Activated CD4-positive, alpha-beta T cell treated with anti-CD3 and anti-CD28 coated beads, Interleukin-2, amount 50 U/mL, for 16 hours (primary cell): ENCODE data around the gene ADAMTS9.

Experiments used
- DNase-seq: peaks from one replicate; pipeline ENCODE4 v3.0.0-alpha.2; 2020

Gene ADAMTS9

GRCh38 chr3:64616953-64617352 lies 70.8 kb downstream of the ADAMTS9 start:
- no peak for DNase-seq

GRCh38 chr3:64612916-64613526 lies 74.8 kb downstream of the ADAMTS9 start:
- DNase-seq: no peak

GRCh38 chr3:64612082-64612860 lies 75.5 kb downstream of the ADAMTS9 start:
- DNase-seq: no peak

- DNase-seq: no peak
Observed at GRCh38 chr3:64608741-64609140, 79.1 kb downstream of the ADAMTS9 start.

- no peak for DNase-seq
Observed at GRCh38 chr3:64607032-64607551, 80.7 kb downstream of the ADAMTS9 start.

- no peak for DNase-seq
Observed at GRCh38 chr3:64604313-64604712, 83.5 kb downstream of the ADAMTS9 start.

GRCh38 chr3:64601824-64602223 lies 86.0 kb downstream of the ADAMTS9 start:
- DNase-seq: no peak

GRCh38 chr3:64600246-64600950 lies 87.4 kb downstream of the ADAMTS9 start:
- DNase-seq: no peak

GRCh38 chr3:64599651-64600050 lies 88.1 kb downstream of the ADAMTS9 start:
- DNase-seq: no peak

- no peak for DNase-seq
Observed at GRCh38 chr3:64595253-64595694, 92.5 kb downstream of the ADAMTS9 start.

- DNase-seq: no peak
Observed at GRCh38 chr3:64594134-64594533, 93.7 kb downstream of the ADAMTS9 start.

- DNase-seq: no peak
Observed at GRCh38 chr3:64593350-64593749, 94.5 kb downstream of the ADAMTS9 start.

GRCh38 chr3:64591615-64592014 lies 96.2 kb downstream of the ADAMTS9 start:
- no peak for DNase-seq

GRCh38 chr3:64588380-64588779 lies 99.4 kb downstream of the ADAMTS9 start:
- DNase-seq: no peak

- DNase-seq: no peak
Observed at GRCh38 chr3:64586952-64587351, 100.8 kb downstream of the ADAMTS9 start.

- no peak for DNase-seq
Observed at GRCh38 chr3:64584179-64584578, 103.6 kb downstream of the ADAMTS9 start.

- DNase-seq: no peak
Observed at GRCh38 chr3:64578797-64579196, 109.0 kb downstream of the ADAMTS9 start.

GRCh38 chr3:64578062-64578770 lies 109.6 kb downstream of the ADAMTS9 start:
- no peak for DNase-seq

GRCh38 chr3:64576211-64576775 lies 111.5 kb downstream of the ADAMTS9 start:
- DNase-seq: no peak

GRCh38 chr3:64575211-64575844 lies 112.5 kb downstream of the ADAMTS9 start:
- DNase-seq: peak; percentile 1

- no peak for DNase-seq
Observed at GRCh38 chr3:64574194-64574593, 113.6 kb downstream of the ADAMTS9 start.

GRCh38 chr3:64571982-64572381 lies 115.8 kb downstream of the ADAMTS9 start:
- no peak for DNase-seq
